ENCODE data around the gene SLC16A14.

DNA sequence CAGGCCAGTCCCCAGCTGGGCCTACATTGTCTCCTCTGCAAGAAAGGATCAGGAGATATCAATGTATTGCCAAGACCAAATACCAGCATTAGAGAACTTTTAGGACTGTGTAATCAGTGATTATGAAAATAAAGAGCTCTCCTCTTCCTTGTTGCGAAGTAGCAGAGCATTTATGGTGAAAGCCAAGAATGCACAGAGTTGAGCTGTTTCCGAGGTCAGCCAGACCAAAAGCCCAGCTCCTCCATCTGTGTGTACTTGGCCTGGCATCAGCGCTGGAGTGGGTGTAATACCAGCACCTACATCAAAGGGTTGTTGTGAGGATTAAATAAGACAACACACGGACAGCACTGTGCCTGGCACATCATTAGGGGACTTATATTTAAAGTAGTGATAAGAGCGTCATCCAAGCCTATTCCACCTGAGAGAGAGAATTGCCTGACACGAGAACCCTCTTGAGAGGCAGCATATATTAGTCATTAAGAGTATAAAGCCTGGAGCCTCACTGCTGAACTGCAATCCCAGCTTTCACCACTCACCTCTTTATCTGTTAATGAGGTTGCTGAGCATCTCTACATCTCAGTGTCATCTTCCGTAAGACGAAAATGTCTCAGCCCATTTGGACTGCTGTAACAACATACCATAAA is 7.4 kb upstream of the SLC16A14 start:
- TF ChIP-seq, protein P1, sequence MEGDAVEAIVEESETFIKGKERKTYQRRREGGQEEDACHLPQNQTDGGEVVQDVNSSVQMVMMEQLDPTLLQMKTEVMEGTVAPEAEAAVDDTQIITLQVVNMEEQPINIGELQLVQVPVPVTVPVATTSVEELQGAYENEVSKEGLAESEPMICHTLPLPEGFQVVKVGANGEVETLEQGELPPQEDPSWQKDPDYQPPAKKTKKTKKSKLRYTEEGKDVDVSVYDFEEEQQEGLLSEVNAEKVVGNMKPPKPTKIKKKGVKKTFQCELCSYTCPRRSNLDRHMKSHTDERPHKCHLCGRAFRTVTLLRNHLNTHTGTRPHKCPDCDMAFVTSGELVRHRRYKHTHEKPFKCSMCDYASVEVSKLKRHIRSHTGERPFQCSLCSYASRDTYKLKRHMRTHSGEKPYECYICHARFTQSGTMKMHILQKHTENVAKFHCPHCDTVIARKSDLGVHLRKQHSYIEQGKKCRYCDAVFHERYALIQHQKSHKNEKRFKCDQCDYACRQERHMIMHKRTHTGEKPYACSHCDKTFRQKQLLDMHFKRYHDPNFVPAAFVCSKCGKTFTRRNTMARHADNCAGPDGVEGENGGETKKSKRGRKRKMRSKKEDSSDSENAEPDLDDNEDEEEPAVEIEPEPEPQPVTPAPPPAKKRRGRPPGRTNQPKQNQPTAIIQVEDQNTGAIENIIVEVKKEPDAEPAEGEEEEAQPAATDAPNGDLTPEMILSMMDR (IDR thresholded peaks at IDR 0.05): no peak
- TF ChIP-seq EP300 (IDR thresholded peaks at IDR 0.05) (no peak), POLR2A (IDR thresholded peaks at IDR 0.05) (no peak)

Measured in tibial nerve (tissue), 4 donors.